ENCODE results near the gene ELMO1.

The ELMO1 gene

GRCh38 chr7:37081436-37081835 is 367.2 kb downstream of the ELMO1 start:
- no peak for DNase-seq (ENCODE audit: insufficient read length, low spot score)

GRCh38 chr7:37079420-37079819 is 369.2 kb downstream of the ELMO1 start:
- no peak for TF ChIP-seq CTCF (IDR thresholded peaks at IDR 0.05; ENCODE audit: insufficient read depth, missing control alignments)
- FAIRE-seq, result no peak
- no peak for DNase-seq (ENCODE audit: insufficient read length, low spot score)

More at GRCh38 chr7:37081436-37081835, 367.2 kb downstream of the ELMO1 start:
- TF ChIP-seq CTCF (IDR thresholded peaks at IDR 0.05; ENCODE audit: insufficient read depth, missing control alignments), result no peak
- FAIRE-seq, result no peak

GRCh38 chr7:37076668-37077067 is 372.0 kb downstream of the ELMO1 start:
- TF ChIP-seq CTCF (IDR thresholded peaks at IDR 0.05; ENCODE audit: insufficient read depth, missing control alignments), result no peak
- no peak for DNase-seq (ENCODE audit: insufficient read length, low spot score)
- FAIRE-seq, result no peak

GRCh38 chr7:37074370-37074769 is 374.3 kb downstream of the ELMO1 start:
- TF ChIP-seq CTCF (IDR thresholded peaks at IDR 0.05; ENCODE audit: insufficient read depth, missing control alignments), result no peak
- FAIRE-seq, result no peak
- no peak for DNase-seq (ENCODE audit: insufficient read length, low spot score)

- DNase-seq (ENCODE audit: insufficient read length, low spot score) (no peak), FAIRE-seq (no peak)
- TF ChIP-seq CTCF (IDR thresholded peaks at IDR 0.05; ENCODE audit: insufficient read depth, missing control alignments), result no peak
Observed at GRCh38 chr7:37071124-37071523, 377.5 kb downstream of the ELMO1 start.

- DNase-seq (ENCODE audit: insufficient read length, low spot score) (no peak), FAIRE-seq (no peak)
- no peak for TF ChIP-seq CTCF (IDR thresholded peaks at IDR 0.05; ENCODE audit: insufficient read depth, missing control alignments)
Observed at GRCh38 chr7:37070471-37070870, 378.2 kb downstream of the ELMO1 start.

GRCh38 chr7:37070031-37070430 is 378.6 kb downstream of the ELMO1 start:
- FAIRE-seq (no peak), DNase-seq (ENCODE audit: insufficient read length, low spot score) (no peak)
- TF ChIP-seq CTCF (IDR thresholded peaks at IDR 0.05; ENCODE audit: insufficient read depth, missing control alignments), result no peak
